Heart left ventricle (tissue), 16 donors: Measurements from ENCODE around the gene MTOR. TPM values are rescaled to one million over a fixed set of nuclear protein-coding genes. Genes with fewer than 3 reads are reported as not detected.

Source experiments
- ATAC-seq, 4 donors: fragments of 200-7000 bp; cut with Tn5 transposase; one replicate each; pipeline ENCODE4 v1.9.1; 2020 to 2022; ENCODE audit warnings: moderate library complexity in 4 of 4, mild to moderate bottlenecking in 3 of 4, moderate number of reproducible peaks in 1 of 4
- DNase-seq, 5 donors: peaks; one replicate each; pipeline ENCODE4 v3.0.0-alpha.2; 2020
- H3K27ac ChIP-seq, 12 donors: fragments of 200-600 bp; sonication (generic) in 4 of 12; one replicate each; pipeline versions ENCODE4 v1.5.0 to v1.8.0; 2016 to 2022; ENCODE audit warnings: mild to moderate bottlenecking in 2 of 12
- H3K27me3 ChIP-seq, 9 donors: fragments of 200-600 bp; sonication (generic) in 2 of 9; one replicate each; pipeline versions ENCODE4 v1.5.1 to v1.8.0; 2016 to 2022; ENCODE audit warnings: mild to moderate bottlenecking in 3 of 9
- H3K36me3 ChIP-seq, 9 donors: fragments of 200-600 bp; sonication (generic) in 2 of 9; one replicate each; pipeline versions ENCODE4 v1.5.0 to v1.8.0; 2018 to 2022; ENCODE audit warnings: mild to moderate bottlenecking in 2 of 9
- H3K4me1 ChIP-seq, 12 donors: fragments of 200-600 bp; sonication (generic) in 4 of 12; one replicate each; pipeline versions ENCODE4 v1.5.0 to v1.8.0; 2016 to 2022; ENCODE audit warnings: mild to moderate bottlenecking in 3 of 12
- H3K4me3 ChIP-seq, 12 donors: fragments of 200-600 bp; sonication (generic) in 4 of 12; one replicate each; pipeline versions ENCODE4 v1.5.0 to v1.8.0; 2017 to 2022; ENCODE audit warnings: mild to moderate bottlenecking in 9 of 12, moderate library complexity in 4 of 12
- H3K9me3 ChIP-seq, 12 donors: fragments of 200-600 bp; sonication (generic) in 4 of 12; one replicate each; pipeline versions ENCODE4 v1.5.0 to v1.8.0; 2016 to 2022; ENCODE audit warnings: mild to moderate bottlenecking in 1 of 12
- CTCF ChIP-seq, 12 donors: fragments of 200-600 bp; sonication (generic) in 4 of 12; IDR thresholded peaks; one replicate each; pipeline versions ENCODE4 v1.5.0 to v1.8.0; 2018 to 2022; ENCODE audit warnings: antibody characterized with exemption in 12 of 12, mild to moderate bottlenecking in 5 of 12
- POLR2A ChIP-seq, 2 donors: fragments of 450-650 bp; IDR thresholded peaks; one replicate each; pipeline ENCODE4 v1.6.1; 2017; ENCODE audit warnings: antibody characterized with exemption in 2 of 2, mild to moderate bottlenecking in 2 of 2, moderate library complexity in 2 of 2
- WGBS, 4 donors: extraction: QIAGEN DNeasy Blood & Tissue Kit in 2 of 4; methylation state at CpG; one replicate each; pipeline versions ENCODE4 v1.1.5 to v1.1.7; 2013 to 2018; 5-methylcytosine and 5-hydroxymethylcytosine counted together
- intact Hi-C, 10 donors: fragments of 100-400 bp; cut with DNase I; formaldehyde crosslinking; loops; one replicate each; pipeline versions ENCODE4 v1.11.1 to v1.14.2; 2022
- polyA plus RNA-seq, 2 donors: library from polyadenylated mRNA; stranded (reverse); fragments of 200-250 nt; gene quantifications; one replicate each; pipeline ENCODE4 v1.2.3, GENCODE V29; 2013
- total RNA-seq, 9 donors: library from RNA; depleted of rRNA in 2 of 9; stranded (reverse); fragments of >200 nt in 2 of 9; fragmentation: NEBNext Ultra II Directional in 3 of 9; extraction: Animal tissue kit (Norgen Biotek cat#: 25700) in 3 of 9; gene quantifications; one replicate each; pipeline versions ENCODE4 v1.1.0 to v1.2.4, GENCODE V29; 2016 to 2023
- donor health status: ischemic (EF 13 %, LVEDD 7.1; RV severe dilation, severe dysfunction).
- donor health status: healthy with polysubstance abuse.
- donor health status: DM: no; HTN: yes; CAD: no.
- donor health status: DM: no; HTN: no; CAD: no.
- donor health status: ischemic (EF 25% LVEDD 6.9; RV normal size, moderate dysfunction).
- donor health status: ischemic (EF 25% LVEDD 5.7; RV mildly dilated, moderate dysfunction).
- donor health status: healthy.
- donor health status: DM: yes; HTN: yes; CAD: no.
- donor health status: ischemic (EF 35%, LVEDD 5.7; RV mildly dilated, moderate dysfunction).
- donor health status: nonischemic (EF 11% LVEDD 7.7; RV severe dilation, severe dysfunction).
- donor health status: DM: yes; HTN: yes; CAD: no.
- donor health status: PGD.
- donor health status: ischemic (EF 29% LVEDD 5.4; RV normal size, mild dysfunction).
- donor health status: nonischemic (EF 23%, LVEDD 6.1; RV moderate dilation, normal function).

The MTOR gene
- total and polyA plus RNA-seq, 11 donors, result 17.4 to 43.6 (median 36.7) TPM

- H3K4me1 ChIP-seq, result peaks cover 0 to 13% (median 3%) of the 10 kb centered on the region in 12 donors
- intact Hi-C loops, result loop anchor here in 1 of 10 donors (10.0 kb wide), 1 partner anchor 198 kb away; no protein-coding TSS in a partner anchor
- 95 to 98% (median 97%) methylated on average over 2 of the region's 2 CpGs for WGBS, 4 donors
- no peaks in the 10 kb centered on the region for H3K27me3 ChIP-seq
- DNase-seq, result no peak
- H3K9me3 ChIP-seq, result no peaks in the 10 kb centered on the region
- H3K27ac ChIP-seq, result no peak overlapping the region
- ATAC-seq, result no peak
- TF ChIP-seq POLR2A (IDR thresholded peaks at IDR 0.05) (no peak), CTCF (IDR thresholded peaks at IDR 0.05) (no peak)
- H3K4me3 ChIP-seq, result no peak overlapping the region
- H3K36me3 ChIP-seq, result peaks cover 3 to 100% (median 97%) of the 10 kb centered on the region in 9 donors
These were observed 29.1 kb downstream of the MTOR start for GRCh38 chr1:11233208-11233607.

GRCh38 chr1:11229203-11229602, 33.1 kb downstream of the MTOR start:
- H3K27ac ChIP-seq, result no peak overlapping the region
- WGBS, 4 donors, result 86 to 93% (median 91%) methylated on average over 4 of the region's 4 CpGs
- no peaks in the 10 kb centered on the region for H3K4me1 ChIP-seq
- no peaks in the 10 kb centered on the region for H3K27me3 ChIP-seq
- H3K36me3 ChIP-seq, result peaks cover 3 to 99% (median 95%) of the 10 kb centered on the region in 9 donors
- no peaks in the 10 kb centered on the region for H3K9me3 ChIP-seq
- DNase-seq, result no peak
- ATAC-seq, result no peak
- intact Hi-C loops, result no loop called here
- no peak for TF ChIP-seq POLR2A (IDR thresholded peaks at IDR 0.05)
- TF ChIP-seq CTCF (IDR thresholded peaks at IDR 0.05), result no peak
- H3K4me3 ChIP-seq, result no peak overlapping the region

GRCh38 chr1:11227106-11228077, 35.0 kb downstream of the MTOR start:
- DNase-seq (no peak), ATAC-seq (no peak)
- H3K4me3 ChIP-seq, result no peak overlapping the region
- WGBS, 4 donors, result 87 to 90% (median 89%) methylated on average over 10 of the region's 10 CpGs
- peaks cover 3 to 99% (median 95%) of the 10 kb centered on the region in 9 donors for H3K36me3 ChIP-seq
- no peak overlapping the region for H3K27ac ChIP-seq
- no peaks in the 10 kb centered on the region for H3K9me3 ChIP-seq
- no peaks in the 10 kb centered on the region for H3K27me3 ChIP-seq
- no peaks in the 10 kb centered on the region for H3K4me1 ChIP-seq
- intact Hi-C loops, result no loop called here
- no peak for TF ChIP-seq CTCF (IDR thresholded peaks at IDR 0.05)

- Histone ChIP-seq H3K36me3 (peaks cover 3 to 100% (median 98%) of the 10 kb centered on the region in 9 donors), H3K27me3 (no peaks in the 10 kb centered on the region), H3K4me1 (peaks cover 0 to 5% (median 0%) of the 10 kb centered on the region in 12 donors), H3K4me3 (no peak overlapping the region), H3K27ac (no peak overlapping the region), H3K9me3 (no peaks in the 10 kb centered on the region)
- no peak for DNase-seq
- no peak for TF ChIP-seq CTCF (IDR thresholded peaks at IDR 0.05)
- TF ChIP-seq POLR2A (IDR thresholded peaks at IDR 0.05), result no peak
- WGBS, 4 donors, result 89 to 99% (median 97%) methylated on average over 1 of the region's 1 CpG
- ATAC-seq, result no peak
- intact Hi-C loops, result no loop called here
These were observed 46.3 kb downstream of the MTOR start for GRCh38 chr1:11216074-11216473.
